SIG-M5 (cell line): ENCODE measurements around the gene NDUFA11.
"Not testable (repeated sequence)": the region's sequence is repeated elsewhere in the genome, so short reads cannot be mapped to it uniquely, and the experiment has no call there.

Source experiments
- DNase-seq: peaks from one replicate; lab custom pipeline; 2025; lab: John Stamatoyannopoulos, UW

NDUFA11 gene

GRCh38 chr19:5857203-5858081, 46.1 kb downstream of the NDUFA11 start:
- no peak for DNase-seq

GRCh38 chr19:5855151-5855550, 48.4 kb downstream of the NDUFA11 start:
- not testable (repeated sequence) for DNase-seq

GRCh38 chr19:5854121-5854520, 49.5 kb downstream of the NDUFA11 start:
- DNase-seq, result not testable (repeated sequence)

- no peak for DNase-seq
Measured at GRCh38 chr19:5851302-5851701, 52.3 kb downstream of the NDUFA11 start, which contains the start of gene FUT3. Gene FUT3 (minus strand): TSS chr19:5851449.

- DNase-seq, result no peak
Measured at GRCh38 chr19:5850743-5851293, 52.8 kb downstream of the NDUFA11 start.

GRCh38 chr19:5850189-5850588, 53.4 kb downstream of the NDUFA11 start:
- DNase-seq, result no peak

- DNase-seq, result not testable (repeated sequence)
Measured at GRCh38 chr19:5848621-5849020, 55.0 kb downstream of the NDUFA11 start.

GRCh38 chr19:5847846-5848245, 55.7 kb downstream of the NDUFA11 start:
- DNase-seq, result not testable (repeated sequence)
